NCI-H748 (cell line): ENCODE results near the gene TMEM135.
"Not testable (repeated sequence)": the region's sequence is repeated elsewhere in the genome, so short reads cannot be mapped to it uniquely, and the experiment has no call there.

Experiments used
- DNase-seq: peaks from one replicate; lab custom pipeline; 2025; ENCODE audit not compliant: unreplicated experiment; lab: John Stamatoyannopoulos, UW

The TMEM135 gene

GRCh38 chr11:87139475-87139874 is 101.7 kb downstream of the TMEM135 start:
- DNase-seq, result no peak

GRCh38 chr11:87141322-87141721 is 103.6 kb downstream of the TMEM135 start:
- no peak for DNase-seq

GRCh38 chr11:87141980-87142514 is 104.3 kb downstream of the TMEM135 start:
- DNase-seq, result no peak

- no peak for DNase-seq
These were observed 104.9 kb downstream of the TMEM135 start for GRCh38 chr11:87142594-87142993.

GRCh38 chr11:87143641-87144040 is 105.9 kb downstream of the TMEM135 start:
- DNase-seq, result no peak

GRCh38 chr11:87144252-87144651 is 106.5 kb downstream of the TMEM135 start:
- DNase-seq, result no peak

- DNase-seq, result no peak
These were observed 111.0 kb downstream of the TMEM135 start for GRCh38 chr11:87148749-87149148.

GRCh38 chr11:87149782-87150181 is 112.0 kb downstream of the TMEM135 start:
- DNase-seq, result not testable (repeated sequence)

- DNase-seq, result no peak
These were observed 113.2 kb downstream of the TMEM135 start for GRCh38 chr11:87150936-87151335.

GRCh38 chr11:87154246-87154645 is 116.5 kb downstream of the TMEM135 start:
- DNase-seq, result no peak

GRCh38 chr11:87156970-87157369 is 119.2 kb downstream of the TMEM135 start:
- DNase-seq, result no peak

GRCh38 chr11:87169076-87169475 is 131.3 kb downstream of the TMEM135 start:
- DNase-seq, result not testable (repeated sequence)

- no peak for DNase-seq
These were observed 135.7 kb downstream of the TMEM135 start for GRCh38 chr11:87173185-87174039.

- DNase-seq, result no peak
These were observed 137.1 kb downstream of the TMEM135 start for GRCh38 chr11:87174870-87175269.

GRCh38 chr11:87176044-87176443 is 138.3 kb downstream of the TMEM135 start:
- no peak for DNase-seq

GRCh38 chr11:87179621-87180020 is 141.9 kb downstream of the TMEM135 start:
- DNase-seq, result no peak

- DNase-seq, result no peak
These were observed 143.0 kb downstream of the TMEM135 start for GRCh38 chr11:87180742-87181141.

GRCh38 chr11:87181143-87181542 is 143.4 kb downstream of the TMEM135 start:
- DNase-seq, result no peak

GRCh38 chr11:87185228-87185627 is 147.5 kb downstream of the TMEM135 start:
- DNase-seq, result no peak

GRCh38 chr11:87187076-87187475 is 149.3 kb downstream of the TMEM135 start:
- DNase-seq, result no peak

- DNase-seq, result no peak
These were observed 150.2 kb downstream of the TMEM135 start for GRCh38 chr11:87187930-87188329.

- DNase-seq, result not testable (repeated sequence)
These were observed 150.7 kb downstream of the TMEM135 start for GRCh38 chr11:87188396-87188795.

GRCh38 chr11:87188921-87189320 is 151.2 kb downstream of the TMEM135 start:
- not testable (repeated sequence) for DNase-seq
